GM23338 (cell line): ENCODE results near the gene SUPT3H. TPM values are rescaled to one million over a fixed set of nuclear protein-coding genes. Genes with fewer than 3 reads are reported as not detected.

Source experiments
- ATAC-seq: fragments of 200-7000 bp; cut with Tn5 transposase; 3 replicates; pipeline ENCODE4 v1.9.1; 2020
- DNase-seq: peaks from one replicate; pipeline ENCODE4 v3.0.0-alpha.2; 2015; ENCODE audit warnings: low spot score
- H2AFZ ChIP-seq: fragments of 200-600 bp; sonication (generic); 2 replicates; pipeline ENCODE4 v1.8.0; 2016; ENCODE audit warnings: antibody characterized with exemption, mild to moderate bottlenecking, moderate library complexity
- H3F3A ChIP-seq: fragments of 200-600 bp; sonication (generic); replicated peaks from 2 replicates; pipeline ENCODE4 v1.8.0; 2017; ENCODE audit warnings: antibody characterized with exemption, mixed run types, low read depth
- H3K27ac ChIP-seq: fragments of 200-600 bp; sonication (generic); 2 replicates; pipeline ENCODE4 v1.6.1; 2016; ENCODE audit warnings: low read depth
- H3K27me3 ChIP-seq: fragments of 200-600 bp; sonication (generic); 2 replicates; pipeline ENCODE4 v1.8.0; 2016; ENCODE audit warnings: mild to moderate bottlenecking, mixed run types, moderate library complexity; ENCODE audit not compliant: insufficient read depth
- H3K36me3 ChIP-seq: fragments of 200-600 bp; sonication (generic); 2 replicates; pipeline ENCODE4 v1.8.0; 2016; ENCODE audit warnings: mild to moderate bottlenecking; ENCODE audit not compliant: insufficient read depth
- H3K4me1 ChIP-seq: fragments of 200-600 bp; sonication (generic); 2 replicates; pipeline ENCODE4 v1.8.0; 2016; ENCODE audit warnings: mild to moderate bottlenecking, moderate library complexity; ENCODE audit not compliant: insufficient read depth
- H3K4me2 ChIP-seq: fragments of 200-600 bp; sonication (generic); 2 replicates; pipeline ENCODE4 v1.7.1; 2017; ENCODE audit warnings: mixed run types
- H3K4me3 ChIP-seq: fragments of 200-600 bp; sonication (generic); 2 replicates; pipeline ENCODE4 v1.6.1; 2016; ENCODE audit warnings: mixed run types
- H3K79me2 ChIP-seq: fragments of 200-600 bp; sonication (generic); replicated peaks from 2 replicates; pipeline ENCODE4 v1.8.0; 2017; ENCODE audit warnings: mild to moderate bottlenecking; ENCODE audit not compliant: insufficient read depth
- H3K9me2 ChIP-seq: fragments of 200-600 bp; sonication (generic); 2 replicates; pipeline ENCODE4 v1.8.0; 2017; ENCODE audit not compliant: insufficient read depth
- H4K20me1 ChIP-seq: fragments of 200-600 bp; sonication (generic); replicated peaks from 2 replicates; pipeline ENCODE4 v1.8.0; 2017; ENCODE audit warnings: mild to moderate bottlenecking; ENCODE audit not compliant: insufficient read depth
- H3K27ac Mint-ChIP-seq: 2 replicates; pipeline ENCODE4 v1.8.0; 2020; ENCODE audit warnings: inconsistent platforms, mild to moderate bottlenecking, moderate library complexity, mixed read lengths
- H3K27me3 Mint-ChIP-seq: 3 replicates; pipeline ENCODE4 v1.8.0; 2022; ENCODE audit warnings: low read depth, mild to moderate bottlenecking, moderate library complexity, mixed read lengths, inconsistent platforms; ENCODE audit not compliant: insufficient read depth, poor library complexity
- H3K36me3 Mint-ChIP-seq: 3 replicates; pipeline ENCODE4 v1.8.0; 2021; ENCODE audit warnings: low read depth, mild to moderate bottlenecking, inconsistent platforms, moderate library complexity, mixed read lengths
- H3K4me1 Mint-ChIP-seq: 3 replicates; pipeline ENCODE4 v1.8.0; 2020; ENCODE audit warnings: mild to moderate bottlenecking, inconsistent platforms, mixed read lengths
- H3K4me3 Mint-ChIP-seq: 3 replicates; pipeline ENCODE4 v1.8.0; 2021; ENCODE audit warnings: moderate library complexity, mild to moderate bottlenecking, inconsistent platforms, mixed read lengths
- H3K9me3 Mint-ChIP-seq: 3 replicates; pipeline ENCODE4 v1.8.0; 2020; ENCODE audit warnings: moderate library complexity, mild to moderate bottlenecking, inconsistent platforms, mixed read lengths
- CREB1 ChIP-seq: fragments of 250-450 bp; sonication (Bioruptor Pico); IDR thresholded peaks from 2 replicates; pipeline ENCODE4 v1.5.0; 2020; ENCODE audit warnings: low read depth, mild to moderate bottlenecking, moderate library complexity
- CTCF ChIP-seq, 2 experiments: fragments of 200-600 bp in 1 of 2; sonication (generic) in 1 of 2; conservative IDR thresholded peaks; 2 replicates each; pipeline versions ENCODE4 v1.5.1 to v1.6.1; 2016 to 2017; ENCODE audit warnings: antibody characterized with exemption in 2 of 2, low read depth in 2 of 2, mild to moderate bottlenecking in 2 of 2, moderate library complexity in 1 of 2
- ETS1 ChIP-seq: IDR thresholded peaks from 2 replicates; pipeline ENCODE4 v1.6.1; 2016; ENCODE audit warnings: antibody characterized with exemption
- EZH2phosphoT487 ChIP-seq: fragments of 200-600 bp; sonication (generic); IDR thresholded peaks from one replicate; pipeline ENCODE4 v1.8.1; 2018; ENCODE audit warnings: antibody characterized with exemption; ENCODE audit not compliant: unreplicated experiment
- NANOG ChIP-seq: IDR thresholded peaks from 2 replicates; pipeline ENCODE4 v1.6.1; 2016; ENCODE audit warnings: antibody characterized with exemption, borderline replicate concordance
- POLR2AphosphoS5 ChIP-seq: IDR thresholded peaks from 2 replicates; pipeline ENCODE4 v1.6.1; 2016; ENCODE audit warnings: antibody characterized with exemption, low read depth
- REST ChIP-seq: IDR thresholded peaks from one replicate; pipeline ENCODE4 v1.6.1; 2018; ENCODE audit warnings: antibody characterized with exemption; ENCODE audit not compliant: unreplicated experiment
- STAT1 ChIP-seq: IDR thresholded peaks from one replicate; pipeline ENCODE4 v1.6.1; 2016; ENCODE audit warnings: antibody characterized with exemption; ENCODE audit not compliant: unreplicated experiment
- ZNF114 ChIP-seq: fragments of 250-450 bp; sonication (Bioruptor Pico); IDR thresholded peaks from 2 replicates; pipeline ENCODE4 v1.5.0; 2020; ENCODE audit warnings: mild to moderate bottlenecking, moderate library complexity
- ZNF462 ChIP-seq: fragments of 250-450 bp; sonication (Bioruptor Pico); IDR thresholded peaks from 2 replicates; pipeline ENCODE4 v1.5.0; 2020; ENCODE audit warnings: mild to moderate bottlenecking, moderate library complexity
- polyA plus RNA-seq: library from polyadenylated mRNA; unstranded; fragments of >200 nt; fragmentation: Nextera tagmentation; extraction: Ambion mirVana; gene quantifications from 2 replicates; pipeline ENCODE4 v1.2.1, GENCODE V29; 2016
- total RNA-seq: library from RNA; depleted of rRNA; stranded (reverse); fragments of >200 nt; shearing (Covaris generic); gene quantifications from 2 replicates; pipeline ENCODE4 v1.2.3, GENCODE V29; 2014

SUPT3H gene
- total and polyA plus RNA-seq, 2 experiments from 2014 or later = 11.4 to 30.1 TPM

GRCh38 chr6:45253453-45253852, 124.3 kb downstream of the SUPT3H start:
- H3K36me3 Mint-ChIP-seq = no peaks in the 10 kb centered on the region
- H3K27me3 Mint-ChIP-seq = no peaks in the 10 kb centered on the region

More at GRCh38 chr6:45253453-45253852, 124.3 kb downstream of the SUPT3H start:
- Histone ChIP-seq H3K9me2 (no peaks in the 10 kb centered on the region), H2AFZ (no peak overlapping the region), H3K36me3 (no peaks in the 10 kb centered on the region), H3K79me2 (no peaks in the 10 kb centered on the region), H3K4me3 (no peak overlapping the region), H3K27me3 (no peaks in the 10 kb centered on the region), H3K4me2 (no peak overlapping the region), H3K4me1 (no peaks in the 10 kb centered on the region), H4K20me1 (no peaks in the 10 kb centered on the region), H3F3A (no peaks in the 10 kb centered on the region), H3K27ac (no peak overlapping the region)
- ATAC-seq = no peak
- no peak for TF ChIP-seq CTCF (conservative IDR thresholded peaks at IDR 0.05; ENCODE audit: low read depth in 2 of 2)
- TF ChIP-seq REST = no peak
- no peak for TF ChIP-seq NANOG
- TF ChIP-seq EZH2phosphoT487 = no peak
- TF ChIP-seq ZNF114 (CRISPR knock-in tag) = no peak
- TF ChIP-seq STAT1 = no peak
- no peak for TF ChIP-seq ETS1
- TF ChIP-seq ZNF462 (CRISPR knock-in tag) = no peak
- TF ChIP-seq POLR2AphosphoS5 = no peak
- TF ChIP-seq CREB1 (CRISPR knock-in tag) = no peak
- no peak overlapping the region for H3K4me3 Mint-ChIP-seq
- peaks cover 2% of the 10 kb centered on the region; the same call in 1 of the 3 replicates for H3K4me1 Mint-ChIP-seq
- H3K9me3 Mint-ChIP-seq = no peaks in the 10 kb centered on the region
- no peak for DNase-seq
- peak overlapping the region; percentile 55; the same call in 1 of the 2 replicates for H3K27ac Mint-ChIP-seq
